ENCODE results near the gene NXN. TPM values are rescaled to one million over a fixed set of nuclear protein-coding genes. Genes with fewer than 3 reads are reported as not detected.
"Not testable (repeated sequence)": the region's sequence is repeated elsewhere in the genome, so short reads cannot be mapped to it uniquely, and the experiment has no call there.

NXN gene
- total and polyA plus RNA-seq, 5 donors = 11.6 to 21.8 (median 15.2) TPM

- ATAC-seq (peak in 1 of 2 donors; percentile 20), DNase-seq (no peak)
- no peaks in the 10 kb centered on the region for H3K4me1 ChIP-seq (ENCODE audit: control insufficient read depth, insufficient read depth, low read length)
- WGBS = 81% methylated on average over 17 of the region's 17 CpGs
- H3K27me3 ChIP-seq (ENCODE audit: control insufficient read depth, insufficient read depth) = no peaks in the 10 kb centered on the region
- no peak overlapping the region for H3K27ac ChIP-seq (ENCODE audit: low read length)
- H3K9me3 ChIP-seq (ENCODE audit: control insufficient read depth, low read length) = no peaks in the 10 kb centered on the region
- no peak overlapping the region for H3K4me3 ChIP-seq (ENCODE audit: low read length)
- intact Hi-C loops (cut with DNase I) = no loop called here
These were observed 51.7 kb downstream of the NXN start for GRCh38 chr17:927611-928461.

DNA sequence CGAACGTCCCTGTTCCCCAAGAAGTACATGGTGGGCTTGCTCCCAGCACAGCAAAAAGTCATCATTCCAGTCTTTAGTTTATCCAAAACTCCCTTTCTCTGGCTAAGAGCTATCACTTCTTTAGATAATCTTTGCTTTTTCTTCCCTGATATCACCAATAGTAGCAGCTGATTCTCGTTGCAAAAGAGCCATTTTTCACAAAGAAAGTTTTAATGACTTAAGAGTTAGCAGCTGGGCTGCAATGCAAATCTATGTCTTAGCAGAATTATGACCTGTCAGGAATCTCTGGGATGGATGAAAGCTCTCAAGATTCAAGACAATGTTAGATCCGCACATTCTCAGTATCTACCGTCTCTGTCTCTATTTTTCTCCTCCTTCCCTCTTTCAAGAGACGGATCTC, 53.8 kb downstream of the NXN start:
- 66% methylated on average over 6 of the region's 6 CpGs for WGBS
- no peaks in the 10 kb centered on the region for H3K9me3 ChIP-seq (ENCODE audit: control insufficient read depth, low read length)
- intact Hi-C loops (cut with DNase I) = no loop called here
- H3K27me3 ChIP-seq (ENCODE audit: control insufficient read depth, insufficient read depth) = no peaks in the 10 kb centered on the region
- no peak overlapping the region for H3K27ac ChIP-seq (ENCODE audit: low read length)
- H3K4me1 ChIP-seq (ENCODE audit: control insufficient read depth, insufficient read depth, low read length) = no peaks in the 10 kb centered on the region
- ATAC-seq (no peak), DNase-seq (no peak)
- H3K4me3 ChIP-seq (ENCODE audit: low read length) = no peak overlapping the region

DNA sequence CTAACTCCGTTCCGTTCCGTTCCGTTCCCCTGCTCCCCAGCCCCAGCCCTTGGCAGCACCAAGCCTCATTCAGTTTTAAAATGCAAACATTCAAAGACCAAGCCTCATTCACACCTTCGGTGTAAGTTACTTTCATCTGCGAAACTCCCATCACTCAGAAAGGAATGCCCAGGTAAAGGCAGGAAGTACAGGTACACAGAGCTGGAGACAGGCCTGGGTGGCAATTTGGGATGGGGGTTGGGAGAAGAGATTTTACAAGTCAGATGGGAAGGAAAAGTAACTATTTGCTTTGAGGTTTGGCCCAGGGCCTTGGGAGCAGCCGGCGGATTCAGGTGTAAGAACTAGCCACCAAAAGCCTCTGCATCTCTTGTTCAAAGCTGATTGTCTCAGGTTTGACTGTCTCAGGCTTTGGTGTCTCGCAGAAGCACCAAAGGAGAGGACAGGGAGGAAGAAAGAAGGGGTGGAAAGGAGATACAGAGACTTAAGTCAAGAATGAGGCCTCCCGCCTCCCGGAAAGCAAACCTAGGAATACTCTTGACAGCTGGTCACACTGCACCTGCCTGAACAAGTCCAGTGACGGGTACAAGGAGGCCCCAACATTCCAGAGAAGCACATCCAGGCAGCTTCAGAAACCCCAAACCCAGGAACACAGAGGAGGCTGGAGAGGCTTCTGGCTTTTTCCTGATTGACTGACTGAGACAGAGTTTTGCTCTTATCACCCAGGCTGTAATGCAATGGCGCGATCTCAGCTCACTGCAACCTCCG, 54.7 kb downstream of the NXN start:
- WGBS = 90% methylated on average over 15 of the region's 15 CpGs
- intact Hi-C loops (cut with DNase I) = no loop called here
- no peaks in the 10 kb centered on the region for H3K27me3 ChIP-seq (ENCODE audit: control insufficient read depth, insufficient read depth)
- no peak overlapping the region for H3K27ac ChIP-seq (ENCODE audit: low read length)
- no peak for ATAC-seq
- H3K4me1 ChIP-seq (ENCODE audit: control insufficient read depth, insufficient read depth, low read length) = no peaks in the 10 kb centered on the region
- H3K9me3 ChIP-seq (ENCODE audit: control insufficient read depth, low read length) = no peaks in the 10 kb centered on the region
- DNase-seq = no peak
- H3K4me3 ChIP-seq (ENCODE audit: low read length) = no peak overlapping the region

DNA sequence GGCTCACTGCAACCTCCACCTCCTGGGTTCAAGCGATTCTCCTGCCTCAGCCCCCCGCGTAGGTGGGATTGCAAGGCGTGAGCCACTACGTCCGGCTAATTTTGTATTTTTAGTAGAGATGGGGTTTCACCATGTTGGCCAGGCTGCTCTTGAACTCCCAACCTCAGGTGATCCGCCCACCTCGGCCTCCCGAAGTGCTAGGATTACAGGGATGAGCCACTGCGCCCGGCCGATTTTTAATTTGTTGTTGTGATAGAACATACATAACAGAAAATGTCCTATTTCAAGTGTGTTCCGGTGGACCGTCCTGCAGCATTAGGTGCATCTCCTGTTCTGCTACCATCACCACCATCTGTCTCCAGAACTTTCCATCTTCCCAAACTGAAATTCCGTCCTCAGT, 55.3 kb downstream of the NXN start:
- H3K27ac ChIP-seq (ENCODE audit: low read length); ATAC-seq; H3K4me3 ChIP-seq (ENCODE audit: low read length); H3K27me3 ChIP-seq (ENCODE audit: control insufficient read depth, insufficient read depth); H3K4me1 ChIP-seq (ENCODE audit: control insufficient read depth, insufficient read depth, low read length); intact Hi-C loops (cut with DNase I); DNase-seq; H3K9me3 ChIP-seq (ENCODE audit: control insufficient read depth, low read length): not testable (repeated sequence)
- 92% methylated on average over 15 of the region's 15 CpGs for WGBS

DNA sequence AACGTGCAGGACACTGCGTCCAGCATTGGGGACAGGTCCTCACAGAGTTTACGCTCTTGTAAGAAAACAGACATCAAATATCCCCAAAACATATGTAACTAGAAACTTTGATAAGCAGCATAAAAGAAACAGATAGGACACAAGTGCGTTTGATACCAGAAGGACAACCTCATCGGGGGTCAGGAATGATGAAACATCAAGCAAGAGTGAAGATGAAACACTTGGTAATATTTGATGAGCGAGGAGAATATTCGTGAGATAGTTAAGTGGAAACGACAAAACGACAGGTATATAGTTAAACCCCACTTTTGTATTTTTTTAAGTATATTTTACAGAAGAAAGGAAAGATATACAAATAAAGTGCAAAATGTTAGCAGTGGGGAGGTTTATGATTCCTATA, 55.9 kb downstream of the NXN start:
- no peaks in the 10 kb centered on the region for H3K9me3 ChIP-seq (ENCODE audit: control insufficient read depth, low read length)
- no peaks in the 10 kb centered on the region for H3K4me1 ChIP-seq (ENCODE audit: control insufficient read depth, insufficient read depth, low read length)
- no peak overlapping the region for H3K4me3 ChIP-seq (ENCODE audit: low read length)
- H3K27ac ChIP-seq (ENCODE audit: low read length) = no peak overlapping the region
- 95% methylated on average over 9 of the region's 9 CpGs for WGBS
- no peaks in the 10 kb centered on the region for H3K27me3 ChIP-seq (ENCODE audit: control insufficient read depth, insufficient read depth)
- ATAC-seq = no peak
- no peak for DNase-seq
- intact Hi-C loops (cut with DNase I) = no loop called here

GRCh38 chr17:921161-921560, 58.4 kb downstream of the NXN start:
- Histone ChIP-seq H3K9me3 (ENCODE audit: control insufficient read depth, low read length) (no peaks in the 10 kb centered on the region), H3K4me3 (ENCODE audit: low read length) (no peak overlapping the region), H3K27me3 (ENCODE audit: control insufficient read depth, insufficient read depth) (no peaks in the 10 kb centered on the region), H3K4me1 (ENCODE audit: control insufficient read depth, insufficient read depth, low read length) (no peaks in the 10 kb centered on the region), H3K27ac (ENCODE audit: low read length) (no peak overlapping the region)
- DNase-seq = no peak
- intact Hi-C loops (cut with DNase I) = no loop called here
- ATAC-seq = no peak
- WGBS = 94% methylated on average over 13 of the region's 13 CpGs

DNA sequence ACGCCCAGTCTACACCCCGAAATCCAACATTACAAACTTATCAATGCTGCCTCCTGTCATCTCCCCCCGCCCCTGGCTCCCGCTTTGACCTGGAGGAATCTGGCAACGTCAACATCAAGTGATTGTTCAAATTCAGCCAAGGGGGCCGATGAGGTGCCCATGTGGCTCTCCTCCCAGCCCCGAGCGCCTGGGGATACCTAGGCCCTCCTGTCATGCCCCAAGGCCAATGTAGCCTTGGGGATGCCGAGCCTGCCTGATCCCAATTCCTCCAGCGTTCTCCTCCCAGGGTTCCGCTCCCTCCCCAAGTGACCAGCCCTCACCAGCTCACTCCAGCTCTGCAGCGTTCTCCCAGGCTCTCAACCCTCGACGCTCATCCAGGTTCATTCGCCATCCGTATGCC, 59.4 kb downstream of the NXN start:
- intact Hi-C loops (cut with DNase I) = no loop called here
- ATAC-seq (no peak), DNase-seq (no peak)
- Histone ChIP-seq H3K27ac (ENCODE audit: low read length) (no peak overlapping the region), H3K4me1 (ENCODE audit: control insufficient read depth, insufficient read depth, low read length) (no peaks in the 10 kb centered on the region), H3K4me3 (ENCODE audit: low read length) (no peak overlapping the region), H3K27me3 (ENCODE audit: control insufficient read depth, insufficient read depth) (no peaks in the 10 kb centered on the region), H3K9me3 (ENCODE audit: control insufficient read depth, low read length) (no peaks in the 10 kb centered on the region)
- 93% methylated on average over 16 of the region's 16 CpGs for WGBS

- no peaks in the 10 kb centered on the region for H3K9me3 ChIP-seq (ENCODE audit: control insufficient read depth, low read length)
- no peak overlapping the region for H3K4me3 ChIP-seq (ENCODE audit: low read length)
- intact Hi-C loops (cut with DNase I) = no loop called here
- ATAC-seq (peak; percentile 52 to 80), DNase-seq (peak in 2 of 3 donors; percentile 52 to 73)
- 66% methylated on average over 30 of the region's 30 CpGs for WGBS
- peak overlapping the region; percentile 31 for H3K27ac ChIP-seq (ENCODE audit: low read length)
- H3K27me3 ChIP-seq (ENCODE audit: control insufficient read depth, insufficient read depth) = no peaks in the 10 kb centered on the region
- no peaks in the 10 kb centered on the region for H3K4me1 ChIP-seq (ENCODE audit: control insufficient read depth, insufficient read depth, low read length)
These were observed 61.4 kb downstream of the NXN start for GRCh38 chr17:917941-918740.

GRCh38 chr17:917391-917811, 62.2 kb downstream of the NXN start:
- Histone ChIP-seq H3K27ac (ENCODE audit: low read length) (peak overlapping the region; percentile 31), H3K27me3 (ENCODE audit: control insufficient read depth, insufficient read depth) (no peaks in the 10 kb centered on the region), H3K9me3 (ENCODE audit: control insufficient read depth, low read length) (no peaks in the 10 kb centered on the region), H3K4me1 (ENCODE audit: control insufficient read depth, insufficient read depth, low read length) (no peaks in the 10 kb centered on the region), H3K4me3 (ENCODE audit: low read length) (no peak overlapping the region)
- DNase-seq (peak; percentile 51 to 76 (median 71)), ATAC-seq (peak; percentile 75 to 88)
- intact Hi-C loops (cut with DNase I) = no loop called here
- 71% methylated on average over 19 of the region's 19 CpGs for WGBS

GRCh38 chr17:916315-916714, 63.3 kb downstream of the NXN start:
- H3K27ac ChIP-seq (ENCODE audit: low read length) = no peak overlapping the region
- 75% methylated on average over 7 of the region's 7 CpGs for WGBS
- DNase-seq (no peak), ATAC-seq (no peak)
- H3K9me3 ChIP-seq (ENCODE audit: control insufficient read depth, low read length) = no peaks in the 10 kb centered on the region
- no peaks in the 10 kb centered on the region for H3K4me1 ChIP-seq (ENCODE audit: control insufficient read depth, insufficient read depth, low read length)
- H3K27me3 ChIP-seq (ENCODE audit: control insufficient read depth, insufficient read depth) = no peaks in the 10 kb centered on the region
- no peak overlapping the region for H3K4me3 ChIP-seq (ENCODE audit: low read length)
- intact Hi-C loops (cut with DNase I) = no loop called here

Data from right cardiac atrium (tissue), 5 donors.